Naive B cell (primary cell): ENCODE data around the gene SLC35A2. TPM values are rescaled to one million over a fixed set of nuclear protein-coding genes. Genes with fewer than 3 reads are reported as not detected.
A peak's percentile ranks its signal among the peaks of the same experiment; 100 is the strongest.

Experiments used
- ATAC-seq, 2 donors: fragments of 150-1000 bp; cut with Tn5 transposase; 2 replicates each; pipeline ENCODE4 v1.10.0; 2021; ENCODE audit warnings: low read depth in 2 of 2, mild to moderate bottlenecking in 2 of 2, moderate library complexity in 2 of 2
- DNase-seq: peaks from one replicate; pipeline ENCODE4 v3.0.0; 2022
- H3K27ac Mint-ChIP-seq, 6 donors: one replicate each; pipeline ENCODE4 v1.8.0; 2020 to 2022; ENCODE audit warnings: mild to moderate bottlenecking in 6 of 6, mixed read lengths in 6 of 6, moderate library complexity in 5 of 6, inconsistent platforms in 2 of 6
- H3K27me3 Mint-ChIP-seq, 3 donors: one replicate each; pipeline ENCODE4 v1.8.0; 2021 to 2022; ENCODE audit warnings: mixed read lengths in 3 of 3, mild to moderate bottlenecking in 1 of 3
- H3K36me3 Mint-ChIP-seq, 2 donors: one replicate each; pipeline ENCODE4 v1.8.0; 2020 to 2022; ENCODE audit warnings: mixed read lengths in 2 of 2, inconsistent platforms in 1 of 2, mild to moderate bottlenecking in 1 of 2
- H3K4me1 Mint-ChIP-seq, 3 donors: one replicate each; pipeline ENCODE4 v1.8.0; 2020 to 2022; ENCODE audit warnings: mixed read lengths in 3 of 3, inconsistent platforms in 1 of 3, mild to moderate bottlenecking in 1 of 3, moderate library complexity in 1 of 3
- H3K4me3 Mint-ChIP-seq, 8 donors: one replicate each; pipeline ENCODE4 v1.8.0; 2020 to 2022; ENCODE audit warnings: mild to moderate bottlenecking in 8 of 8, mixed read lengths in 8 of 8, moderate library complexity in 8 of 8, inconsistent platforms in 2 of 8
- H3K9me3 Mint-ChIP-seq, 7 donors: one replicate each; pipeline ENCODE4 v1.8.0; 2020 to 2022; ENCODE audit warnings: mixed read lengths in 7 of 7, mild to moderate bottlenecking in 5 of 7, inconsistent platforms in 2 of 7, moderate library complexity in 1 of 7
- polyA plus RNA-seq, 6 donors: library from polyadenylated mRNA; unstranded; fragments of 300-500 nt; fragmentation: Illumina TruSeq; gene quantifications; one replicate each; pipeline ENCODE4 v1.2.3, GENCODE V29; 2021; ENCODE audit warnings: low read depth in 6 of 6

The SLC35A2 gene
- polyA plus RNA-seq, 6 donors from 2014 or later, result 8.5 to 11.6 (median 10.0) TPM

- Mint-ChIP-seq H3K36me3 (peaks cover 0 to 7% of the 10 kb centered on the region in 2 donors), H3K27ac (peak overlapping the region in 1 of 6 donors; percentile 59), H3K4me1 (peaks cover under 1 to 4% (median 4%) of the 10 kb centered on the region in 3 donors), H3K4me3 (peak overlapping the region in 1 of 8 donors; percentile 12), H3K9me3 (no peaks in the 10 kb centered on the region), H3K27me3 (no peaks in the 10 kb centered on the region)
- ATAC-seq, result no peak
- no peak for DNase-seq
Observed at GRCh38 chrX:48905090-48905790, 6.2 kb downstream of the SLC35A2 start.

GRCh38 chrX:48904626-48905025 lies 6.8 kb downstream of the SLC35A2 start:
- H3K27me3 Mint-ChIP-seq, result no peaks in the 10 kb centered on the region
- H3K36me3 Mint-ChIP-seq, result peaks cover 0 to 7% of the 10 kb centered on the region in 2 donors
- no peaks in the 10 kb centered on the region for H3K9me3 Mint-ChIP-seq
- ATAC-seq (no peak), DNase-seq (no peak)
- peaks cover 2 to 4% (median 4%) of the 10 kb centered on the region in 3 donors for H3K4me1 Mint-ChIP-seq
- peak overlapping the region in 1 of 8 donors; percentile 15 for H3K4me3 Mint-ChIP-seq
- no peak overlapping the region for H3K27ac Mint-ChIP-seq

GRCh38 chrX:48904180-48904579 lies 7.3 kb downstream of the SLC35A2 start:
- H3K27ac Mint-ChIP-seq, result no peak overlapping the region
- H3K27me3 Mint-ChIP-seq, result no peaks in the 10 kb centered on the region
- H3K4me3 Mint-ChIP-seq, result no peak overlapping the region
- peaks cover 2 to 4% (median 4%) of the 10 kb centered on the region in 3 donors for H3K4me1 Mint-ChIP-seq
- ATAC-seq (no peak), DNase-seq (no peak)
- peaks cover 0 to 7% of the 10 kb centered on the region in 2 donors for H3K36me3 Mint-ChIP-seq
- no peaks in the 10 kb centered on the region for H3K9me3 Mint-ChIP-seq

GRCh38 chrX:48903290-48903689 lies 8.2 kb downstream of the SLC35A2 start:
- H3K4me1 Mint-ChIP-seq, result peaks cover 4 to 6% (median 6%) of the 10 kb centered on the region in 3 donors

GRCh38 chrX:48902776-48903175 lies 8.7 kb downstream of the SLC35A2 start:
- ATAC-seq, result no peak
- Mint-ChIP-seq H3K27me3 (no peaks in the 10 kb centered on the region), H3K27ac (peak overlapping the region in 2 of 6 donors; percentile 24 to 36), H3K4me1 (peaks cover 5 to 10% (median 9%) of the 10 kb centered on the region in 3 donors), H3K4me3 (no peak overlapping the region), H3K9me3 (no peaks in the 10 kb centered on the region), H3K36me3 (peaks cover 0 to 7% of the 10 kb centered on the region in 2 donors)
- no peak for DNase-seq

More at GRCh38 chrX:48903290-48903689, 8.2 kb downstream of the SLC35A2 start:
- Mint-ChIP-seq H3K27me3 (no peaks in the 10 kb centered on the region), H3K4me3 (no peak overlapping the region), H3K9me3 (no peaks in the 10 kb centered on the region), H3K36me3 (peaks cover 0 to 7% of the 10 kb centered on the region in 2 donors), H3K27ac (peak overlapping the region in 2 of 6 donors; percentile 77 to 85)
- ATAC-seq (no peak), DNase-seq (no peak)

GRCh38 chrX:48902135-48902534 lies 9.3 kb downstream of the SLC35A2 start:
- no peak overlapping the region for H3K4me3 Mint-ChIP-seq
- H3K4me1 Mint-ChIP-seq, result peaks cover 9 to 11% (median 10%) of the 10 kb centered on the region in 3 donors
- DNase-seq (no peak), ATAC-seq (no peak)
- H3K27me3 Mint-ChIP-seq, result no peaks in the 10 kb centered on the region
- H3K27ac Mint-ChIP-seq, result no peak overlapping the region
- peaks cover 0 to 7% of the 10 kb centered on the region in 2 donors for H3K36me3 Mint-ChIP-seq
- no peaks in the 10 kb centered on the region for H3K9me3 Mint-ChIP-seq

- no peaks in the 10 kb centered on the region for H3K9me3 Mint-ChIP-seq
- H3K27ac Mint-ChIP-seq, result peak overlapping the region in 1 of 6 donors; percentile 49
- H3K4me3 Mint-ChIP-seq, result no peak overlapping the region
- DNase-seq (no peak), ATAC-seq (no peak)
- H3K36me3 Mint-ChIP-seq, result peaks cover 0 to 7% of the 10 kb centered on the region in 2 donors
- H3K4me1 Mint-ChIP-seq, result peaks cover 10 to 21% (median 14%) of the 10 kb centered on the region in 3 donors
- H3K27me3 Mint-ChIP-seq, result no peaks in the 10 kb centered on the region
Observed at GRCh38 chrX:48901069-48901468, 10.4 kb downstream of the SLC35A2 start.

- no peaks in the 10 kb centered on the region for H3K27me3 Mint-ChIP-seq
- DNase-seq (no peak), ATAC-seq (no peak)
- H3K27ac Mint-ChIP-seq, result peak overlapping the region in 2 of 6 donors; percentile 33 to 42
- H3K9me3 Mint-ChIP-seq, result no peaks in the 10 kb centered on the region
- H3K36me3 Mint-ChIP-seq, result peaks cover 0 to 7% of the 10 kb centered on the region in 2 donors
- peaks cover 10 to 28% (median 17%) of the 10 kb centered on the region in 3 donors for H3K4me1 Mint-ChIP-seq
- H3K4me3 Mint-ChIP-seq, result peak overlapping the region in 4 of 8 donors; percentile 9 to 93 (median 32)
Observed at GRCh38 chrX:48899078-48899410, 12.4 kb downstream of the SLC35A2 start.

GRCh38 chrX:48897625-48898306 lies 13.7 kb downstream of the SLC35A2 start, which contains the start of the genes PQBP1 and TIMM17B:
TSS of gene PQBP1 (plus strand) at chrX:48897930. CDS start at chrX:48898510, 580 bp downstream.
TSS of gene TIMM17B (minus strand) at chrX:48897768. CDS start at chrX:48897749, 19 bp downstream.
- H3K9me3 Mint-ChIP-seq, result no peaks in the 10 kb centered on the region

GRCh38 chrX:48897157-48897624 lies 14.3 kb downstream of the SLC35A2 start:
- ATAC-seq (peak; percentile 7 to 16), DNase-seq (peak; percentile 33)
- Mint-ChIP-seq H3K9me3 (no peaks in the 10 kb centered on the region), H3K4me1 (peaks cover 10 to 31% (median 15%) of the 10 kb centered on the region in 3 donors), H3K36me3 (peaks cover 0 to 4% of the 10 kb centered on the region in 2 donors), H3K27ac (peak overlapping the region; percentile 84 to 99 (median 96)), H3K27me3 (no peaks in the 10 kb centered on the region), H3K4me3 (peak overlapping the region; percentile 78 to 94 (median 92))

More at GRCh38 chrX:48897625-48898306, 13.7 kb downstream of the SLC35A2 start, which contains the start of the genes PQBP1 and TIMM17B:
- DNase-seq, result peak; percentile 89
- Mint-ChIP-seq H3K36me3 (peaks cover 0 to 7% of the 10 kb centered on the region in 2 donors), H3K4me1 (peaks cover 10 to 28% (median 17%) of the 10 kb centered on the region in 3 donors), H3K27me3 (no peaks in the 10 kb centered on the region), H3K4me3 (peak within 1 kb of the TSS; percentile 78 to 94 (median 92)), H3K27ac (peak within 1 kb of the TSS; percentile 93 to 99 (median 96))
- peak; percentile 83 to 87 for ATAC-seq

- peak overlapping the region; percentile 78 to 94 (median 92) for H3K4me3 Mint-ChIP-seq
- ATAC-seq (no peak), DNase-seq (no peak)
- peak overlapping the region; percentile 84 to 99 (median 96) for H3K27ac Mint-ChIP-seq
- H3K36me3 Mint-ChIP-seq, result no peaks in the 10 kb centered on the region
- peaks cover 6 to 37% (median 13%) of the 10 kb centered on the region in 3 donors for H3K4me1 Mint-ChIP-seq
- no peaks in the 10 kb centered on the region for H3K9me3 Mint-ChIP-seq
- no peaks in the 10 kb centered on the region for H3K27me3 Mint-ChIP-seq
Observed at GRCh38 chrX:48896611-48897011, 14.8 kb downstream of the SLC35A2 start.

GRCh38 chrX:48894891-48895290 lies 16.6 kb downstream of the SLC35A2 start:
- Mint-ChIP-seq H3K27ac (peak overlapping the region in 1 of 6 donors; percentile 27), H3K9me3 (peaks cover 0 to 2% (median 0%) of the 10 kb centered on the region in 7 donors), H3K4me3 (peak overlapping the region in 3 of 8 donors; percentile 35 to 85 (median 67)), H3K4me1 (peaks cover 17 to 46% (median 22%) of the 10 kb centered on the region in 3 donors), H3K36me3 (no peaks in the 10 kb centered on the region), H3K27me3 (peaks cover 0 to 7% (median 0%) of the 10 kb centered on the region in 3 donors)
- DNase-seq (no peak), ATAC-seq (no peak)
